H9 (cell line): Measurements from ENCODE around the gene GALNT12. TPM values are rescaled to one million over a fixed set of nuclear protein-coding genes. Genes with fewer than 3 reads are reported as not detected.

Source experiments
- DNase-seq: peaks from one replicate; pipeline ENCODE4 v3.0.0-alpha.2; 2017
- H2AFZ ChIP-seq: one replicate; pipeline ENCODE4 v1.6.1; 2013; ENCODE audit warnings: mild to moderate bottlenecking, low read length, control low read depth, moderate library complexity
- H2AK5ac ChIP-seq: 2 replicates; pipeline ENCODE4 v1.6.1; 2013; ENCODE audit warnings: low read length, control low read depth, mixed read lengths; ENCODE audit not compliant: insufficient read length
- H2BK120ac ChIP-seq: one replicate; pipeline ENCODE4 v1.6.1; 2013; ENCODE audit warnings: low read depth, mild to moderate bottlenecking, low read length, control low read depth, inconsistent platforms; ENCODE audit not compliant: poor library complexity, severe bottlenecking
- H2BK12ac ChIP-seq: 2 replicates; pipeline ENCODE4 v1.6.1; 2013; ENCODE audit warnings: low read length, control low read depth, mixed read lengths, low read depth; ENCODE audit not compliant: insufficient read length
- H2BK15ac ChIP-seq: 2 replicates; pipeline ENCODE4 v1.6.1; 2013; ENCODE audit warnings: low read depth, low read length, control low read depth
- H2BK20ac ChIP-seq: one replicate; pipeline ENCODE4 v1.6.1; 2013; ENCODE audit warnings: low read depth, mild to moderate bottlenecking, low read length, control low read depth, inconsistent platforms; ENCODE audit not compliant: poor library complexity, severe bottlenecking
- H2BK5ac ChIP-seq: 2 replicates; pipeline ENCODE4 v1.6.1; 2013; ENCODE audit warnings: low read length, control low read depth, mixed read lengths; ENCODE audit not compliant: insufficient read length
- H3K14ac ChIP-seq: 2 replicates; pipeline ENCODE4 v1.6.1; 2013; ENCODE audit warnings: low read length, control low read depth; ENCODE audit not compliant: insufficient read depth
- H3K18ac ChIP-seq: 2 replicates; pipeline ENCODE4 v1.6.1; 2013; ENCODE audit warnings: low read depth, mild to moderate bottlenecking, mixed read lengths, low read length, control low read depth; ENCODE audit not compliant: insufficient read length
- H3K23ac ChIP-seq: 2 replicates; pipeline ENCODE4 v1.6.1; 2013; ENCODE audit warnings: low read length, control low read depth, mixed read lengths, low read depth; ENCODE audit not compliant: insufficient read length
- H3K23me2 ChIP-seq: 2 replicates; pipeline ENCODE4 v1.6.1; 2013; ENCODE audit warnings: low read depth, mild to moderate bottlenecking, mixed read lengths, low read length, control low read depth; ENCODE audit not compliant: insufficient read length, poor library complexity, severe bottlenecking
- H3K27ac ChIP-seq: 2 replicates; pipeline ENCODE4 v1.5.1; 2013; ENCODE audit warnings: low read length, control low read depth, mixed read lengths, low read depth; ENCODE audit not compliant: insufficient read length
- H3K27me3 ChIP-seq: 2 replicates; pipeline ENCODE4 v1.6.1; 2013; ENCODE audit warnings: low read length, control low read depth, inconsistent platforms; ENCODE audit not compliant: insufficient read depth
- H3K4ac ChIP-seq: 2 replicates; pipeline ENCODE4 v1.6.1; 2013; ENCODE audit warnings: low read depth, mild to moderate bottlenecking, control low read depth, inconsistent platforms, low read length, moderate library complexity
- H3K4me1 ChIP-seq: 2 replicates; pipeline ENCODE4 v1.6.1; 2013; ENCODE audit warnings: low read length, control low read depth, inconsistent platforms; ENCODE audit not compliant: insufficient read depth
- H3K4me2 ChIP-seq: 2 replicates; pipeline ENCODE4 v1.6.1; 2013; ENCODE audit warnings: low read length, control low read depth, mixed read lengths; ENCODE audit not compliant: insufficient read length, insufficient read depth
- H3K56ac ChIP-seq: 2 replicates; pipeline ENCODE4 v1.6.1; 2013; ENCODE audit warnings: low read depth, mild to moderate bottlenecking, mixed read lengths, low read length, control low read depth; ENCODE audit not compliant: insufficient read length
- H3K79me1 ChIP-seq: 2 replicates; pipeline ENCODE4 v1.6.1; 2013; ENCODE audit warnings: low read depth, mild to moderate bottlenecking, moderate library complexity, low read length, control low read depth, inconsistent platforms; ENCODE audit not compliant: insufficient read depth, poor library complexity, severe bottlenecking
- H3K79me2 ChIP-seq: 2 replicates; pipeline ENCODE4 v1.6.1; 2013; ENCODE audit warnings: low read length, control low read depth, inconsistent platforms; ENCODE audit not compliant: insufficient read depth
- H3K9ac ChIP-seq: 2 replicates; pipeline ENCODE4 v1.6.1; 2013; ENCODE audit warnings: low read length, control low read depth, mixed read lengths; ENCODE audit not compliant: insufficient read length; ENCODE audit errors: extremely low read depth
- H3K9me3 ChIP-seq: one replicate; pipeline ENCODE4 v1.6.1; 2013; ENCODE audit warnings: low read depth, low read length, inconsistent platforms; ENCODE audit not compliant: control insufficient read depth
- H3T11ph ChIP-seq: one replicate; pipeline ENCODE4 v1.6.1; 2013; ENCODE audit warnings: mild to moderate bottlenecking, low read length, control low read depth, inconsistent platforms
- H4K20me1 ChIP-seq: one replicate; pipeline ENCODE4 v1.6.1; 2013; ENCODE audit not compliant: control insufficient read depth, insufficient read length, insufficient read depth
- H4K5ac ChIP-seq: 2 replicates; pipeline ENCODE4 v1.6.1; 2013; ENCODE audit warnings: low read depth, mild to moderate bottlenecking, mixed read lengths, low read length, control low read depth; ENCODE audit not compliant: insufficient read length
- H4K8ac ChIP-seq: replicated peaks from 2 replicates; pipeline ENCODE4 v1.6.1; 2013; ENCODE audit warnings: low read length, control low read depth, mixed read lengths, low read depth; ENCODE audit not compliant: insufficient read length
- H4K91ac ChIP-seq: 2 replicates; pipeline ENCODE4 v1.6.1; 2013; ENCODE audit warnings: low read depth, mild to moderate bottlenecking, moderate library complexity, mixed read lengths, low read length, control low read depth; ENCODE audit not compliant: insufficient read length
- H3K27ac Mint-ChIP-seq, 3 experiments: 2 replicates in 2 of 3; 3 replicates in 1 of 3; pipeline ENCODE4 v1.8.0; 2020 to 2021; ENCODE audit warnings: mixed read lengths in 3 of 3, mild to moderate bottlenecking in 1 of 3, moderate library complexity in 1 of 3
- H3K27me3 Mint-ChIP-seq: 2 replicates; pipeline ENCODE4 v1.8.0; 2021; ENCODE audit warnings: low read depth, mild to moderate bottlenecking, moderate library complexity, mixed read lengths
- H3K36me3 Mint-ChIP-seq, 3 experiments: 2 replicates in 2 of 3; 3 replicates in 1 of 3; pipeline ENCODE4 v1.8.0; 2020 to 2021; ENCODE audit warnings: low read depth in 3 of 3, mixed read lengths in 3 of 3; ENCODE audit not compliant: insufficient read depth in 1 of 3
- H3K4me1 Mint-ChIP-seq, 2 experiments: 2 replicates each; pipeline ENCODE4 v1.8.0; 2020; ENCODE audit warnings: mixed read lengths in 2 of 2
- H3K4me3 Mint-ChIP-seq, 2 experiments: 2 replicates in 1 of 2; 3 replicates in 1 of 2; pipeline ENCODE4 v1.8.0; 2020 to 2021; ENCODE audit warnings: mild to moderate bottlenecking in 2 of 2, mixed read lengths in 2 of 2, moderate library complexity in 1 of 2
- H3K9me3 Mint-ChIP-seq, 2 experiments: 2 replicates in 1 of 2; 3 replicates in 1 of 2; pipeline ENCODE4 v1.8.0; 2020; ENCODE audit warnings: mild to moderate bottlenecking in 2 of 2, mixed read lengths in 2 of 2, moderate library complexity in 1 of 2
- WGBS: extraction: QIAGEN DNeasy Blood & Tissue Kit; methylation state at CpG from one replicate; pipeline ENCODE4 v1.1.7; 2013; ENCODE audit warnings: missing lambda C conversion rate, low lambda C conversion rate, mixed read lengths; ENCODE audit not compliant: insufficient read length; ENCODE audit errors: extremely low coverage; 5-methylcytosine and 5-hydroxymethylcytosine counted together
- total RNA-seq: library from RNA; stranded (reverse); gene quantifications from 2 replicates; pipeline ENCODE4 v1.2.1, GENCODE V29; 2021
- TF ChIP-seq, protein P1 (sequence below): fragments of 200-600 bp; sonication (generic); conservative IDR thresholded peaks from 3 replicates; pipeline ENCODE4 v1.8.0; 2021; ENCODE audit warnings: antibody characterized with exemption, mild to moderate bottlenecking

The GALNT12 gene
- total RNA-seq, 1 experiment from 2014 or later: 18.0 TPM

DNA sequence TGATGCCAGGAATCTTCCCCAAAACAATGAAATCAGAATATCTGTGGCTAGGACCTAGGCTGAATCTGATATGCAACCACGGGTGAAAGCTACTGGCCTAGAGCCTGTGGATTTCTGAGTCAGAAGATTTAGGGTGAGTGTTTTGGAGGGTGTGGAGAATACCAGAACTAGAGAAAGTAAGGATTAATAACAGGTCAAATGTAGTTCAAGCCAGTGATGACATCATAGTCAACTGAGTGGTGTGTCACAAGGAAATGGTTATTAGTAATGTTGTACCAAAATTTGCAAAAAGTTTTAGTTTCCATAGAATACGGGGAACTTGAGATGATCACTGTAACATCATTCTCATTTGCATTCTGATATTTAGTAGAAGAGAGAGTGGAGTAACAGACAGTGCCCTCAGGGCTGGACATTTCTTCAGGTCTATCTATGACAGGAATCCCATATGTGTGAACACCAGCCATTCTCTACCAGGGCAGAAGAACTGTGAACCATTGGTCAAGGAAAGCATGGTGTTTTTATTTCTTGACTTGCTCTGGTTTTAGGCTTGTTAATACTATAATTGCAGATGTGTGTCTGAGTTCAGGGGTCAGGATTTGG is 3.7 kb downstream of the GALNT12 start:
- Histone ChIP-seq H3K14ac (no peak overlapping the region), H3K4me1 (no peaks in the 10 kb centered on the region), H3T11ph (no peak overlapping the region), H3K9me3 (no peaks in the 10 kb centered on the region), H2BK15ac (no peak overlapping the region), H2BK20ac (no peak overlapping the region), H3K18ac (no peak overlapping the region), H2BK5ac (no peak overlapping the region), H4K5ac (no peak overlapping the region), H3K27me3 (no peaks in the 10 kb centered on the region), H4K8ac (no peak overlapping the region), H4K91ac (no peak overlapping the region), H2AK5ac (no peak overlapping the region), H2BK120ac (no peak overlapping the region), H3K79me2 (no peaks in the 10 kb centered on the region), H3K23ac (no peak overlapping the region), H3K23me2 (peaks cover 8% of the 10 kb centered on the region), H3K4me2 (no peak overlapping the region), H3K4ac (no peak overlapping the region), H3K27ac (no peak overlapping the region), H2BK12ac (no peak overlapping the region), H3K9ac (no peak overlapping the region), H4K20me1 (no peaks in the 10 kb centered on the region), H3K56ac (no peak overlapping the region), H3K79me1 (no peaks in the 10 kb centered on the region), H2AFZ (no peak overlapping the region)
- Mint-ChIP-seq H3K9me3 (no peaks in the 10 kb centered on the region), H3K4me3 (no peak overlapping the region), H3K36me3 (peaks cover 0 to 16% (median 0%) of the 10 kb centered on the region in 3 experiments; a peak in 2 of 7 replicates), H3K27ac (peak overlapping the region in 1 of 3 experiments; percentile 47; a peak in 1 of 7 replicates), H3K27me3 (peaks cover 23% of the 10 kb centered on the region), H3K4me1 (peaks cover 31 to 47% of the 10 kb centered on the region in 2 experiments)
- TF ChIP-seq, protein P1, sequence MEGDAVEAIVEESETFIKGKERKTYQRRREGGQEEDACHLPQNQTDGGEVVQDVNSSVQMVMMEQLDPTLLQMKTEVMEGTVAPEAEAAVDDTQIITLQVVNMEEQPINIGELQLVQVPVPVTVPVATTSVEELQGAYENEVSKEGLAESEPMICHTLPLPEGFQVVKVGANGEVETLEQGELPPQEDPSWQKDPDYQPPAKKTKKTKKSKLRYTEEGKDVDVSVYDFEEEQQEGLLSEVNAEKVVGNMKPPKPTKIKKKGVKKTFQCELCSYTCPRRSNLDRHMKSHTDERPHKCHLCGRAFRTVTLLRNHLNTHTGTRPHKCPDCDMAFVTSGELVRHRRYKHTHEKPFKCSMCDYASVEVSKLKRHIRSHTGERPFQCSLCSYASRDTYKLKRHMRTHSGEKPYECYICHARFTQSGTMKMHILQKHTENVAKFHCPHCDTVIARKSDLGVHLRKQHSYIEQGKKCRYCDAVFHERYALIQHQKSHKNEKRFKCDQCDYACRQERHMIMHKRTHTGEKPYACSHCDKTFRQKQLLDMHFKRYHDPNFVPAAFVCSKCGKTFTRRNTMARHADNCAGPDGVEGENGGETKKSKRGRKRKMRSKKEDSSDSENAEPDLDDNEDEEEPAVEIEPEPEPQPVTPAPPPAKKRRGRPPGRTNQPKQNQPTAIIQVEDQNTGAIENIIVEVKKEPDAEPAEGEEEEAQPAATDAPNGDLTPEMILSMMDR: no peak
- no peak for DNase-seq
- WGBS: no CpG with 5 or more reads among the region's 2 CpGs
